Suppressor macrophage treated with lipopolysaccharide for 1 hour (primary cell): ENCODE results near the gene KCNQ5.
A peak's percentile ranks its signal among the peaks of the same experiment; 100 is the strongest.

ENCODE experiments used
- DNase-seq, 3 donors: peaks; one replicate each; pipeline ENCODE4 v3.0.0-alpha.2; 2020 to 2022

The KCNQ5 gene

GRCh38 chr6:72683797-72684196, 61.9 kb downstream of the KCNQ5 start:
- DNase-seq, result no peak

GRCh38 chr6:72689107-72689954, 67.5 kb downstream of the KCNQ5 start:
- no peak for DNase-seq

- DNase-seq, result no peak
Measured at GRCh38 chr6:72691249-72691648, 69.4 kb downstream of the KCNQ5 start.

GRCh38 chr6:72696055-72696454, 74.2 kb downstream of the KCNQ5 start:
- DNase-seq, result no peak

GRCh38 chr6:72699159-72699558, 77.3 kb downstream of the KCNQ5 start:
- peak in 2 of 3 donors; percentile 12 to 24 for DNase-seq

- DNase-seq, result no peak
Measured at GRCh38 chr6:72702421-72702820, 80.6 kb downstream of the KCNQ5 start.

- no peak for DNase-seq
Measured at GRCh38 chr6:72703093-72703492, 81.2 kb downstream of the KCNQ5 start.

- peak in 2 of 3 donors; percentile 7 to 21 for DNase-seq
Measured at GRCh38 chr6:72704979-72705378, 83.1 kb downstream of the KCNQ5 start.

GRCh38 chr6:72709431-72709830, 87.6 kb downstream of the KCNQ5 start:
- DNase-seq, result no peak

- no peak for DNase-seq
Measured at GRCh38 chr6:72711731-72712130, 89.9 kb downstream of the KCNQ5 start.

GRCh38 chr6:72712910-72713309, 91.0 kb downstream of the KCNQ5 start:
- no peak for DNase-seq

GRCh38 chr6:72715119-72715518, 93.3 kb downstream of the KCNQ5 start:
- no peak for DNase-seq

GRCh38 chr6:72716916-72717315, 95.1 kb downstream of the KCNQ5 start:
- no peak for DNase-seq

- no peak for DNase-seq
Measured at GRCh38 chr6:72720464-72720863, 98.6 kb downstream of the KCNQ5 start.

- no peak for DNase-seq
Measured at GRCh38 chr6:72721346-72721745, 99.5 kb downstream of the KCNQ5 start.

- DNase-seq, result no peak
Measured at GRCh38 chr6:72724545-72724944, 102.7 kb downstream of the KCNQ5 start.

- no peak for DNase-seq
Measured at GRCh38 chr6:72728706-72729343, 107.0 kb downstream of the KCNQ5 start.

- DNase-seq, result peak; percentile 21 to 49 (median 46)
Measured at GRCh38 chr6:72733045-72733444, 111.2 kb downstream of the KCNQ5 start.

- no peak for DNase-seq
Measured at GRCh38 chr6:72738091-72738490, 116.2 kb downstream of the KCNQ5 start.

GRCh38 chr6:72739368-72739779, 117.5 kb downstream of the KCNQ5 start:
- peak in 1 of 3 donors; percentile 4 for DNase-seq

- peak; percentile 36 to 52 (median 50) for DNase-seq
Measured at GRCh38 chr6:72740135-72740534, 118.3 kb downstream of the KCNQ5 start.

GRCh38 chr6:72741083-72741482, 119.2 kb downstream of the KCNQ5 start:
- no peak for DNase-seq

- DNase-seq, result no peak
Measured at GRCh38 chr6:72742001-72742673, 120.3 kb downstream of the KCNQ5 start.

- DNase-seq, result no peak
Measured at GRCh38 chr6:72746276-72746675, 124.4 kb downstream of the KCNQ5 start.
